ENCODE data around the gene CASS4.

The CASS4 gene

DNA sequence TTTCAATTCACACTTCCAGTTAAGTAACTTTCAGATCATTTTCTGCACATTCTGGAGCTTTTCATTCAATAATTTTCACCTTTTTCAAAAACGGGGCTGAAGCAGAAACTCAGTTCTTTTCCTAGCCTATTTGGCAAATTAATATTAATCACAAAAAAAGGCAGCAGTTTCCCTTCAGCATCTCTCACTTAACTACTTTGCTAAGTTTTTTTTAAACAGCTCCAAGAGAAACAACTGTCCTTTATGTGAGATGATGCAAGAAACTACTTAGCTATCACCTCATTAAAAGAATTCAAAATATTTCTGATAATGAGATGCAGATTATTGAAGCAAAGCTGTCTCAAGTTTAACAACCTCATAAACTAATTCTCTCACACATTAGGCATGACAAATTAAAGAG lies 11.8 kb downstream of the CASS4 start:
- no peak for DNase-seq

DNA sequence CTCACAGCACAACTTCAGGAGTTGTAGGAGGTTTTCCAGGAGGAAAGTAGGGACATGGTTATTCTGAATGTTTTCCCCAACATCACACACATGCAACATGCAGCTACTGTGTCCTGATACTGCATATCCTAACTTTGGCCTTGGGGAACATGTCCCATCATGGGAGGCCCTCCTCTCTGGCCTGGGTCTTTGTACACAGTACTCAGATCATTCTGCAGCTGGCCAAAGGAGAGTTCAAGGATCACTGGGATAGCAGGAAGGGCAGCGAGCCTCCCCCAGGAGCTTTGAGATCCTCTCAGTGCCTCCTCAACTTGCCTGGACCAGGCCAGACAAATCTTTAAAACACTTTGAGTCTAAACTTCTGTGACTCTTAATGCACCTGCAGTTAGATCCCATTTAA lies 12.9 kb downstream of the CASS4 start:
- no peak for DNase-seq

DNA sequence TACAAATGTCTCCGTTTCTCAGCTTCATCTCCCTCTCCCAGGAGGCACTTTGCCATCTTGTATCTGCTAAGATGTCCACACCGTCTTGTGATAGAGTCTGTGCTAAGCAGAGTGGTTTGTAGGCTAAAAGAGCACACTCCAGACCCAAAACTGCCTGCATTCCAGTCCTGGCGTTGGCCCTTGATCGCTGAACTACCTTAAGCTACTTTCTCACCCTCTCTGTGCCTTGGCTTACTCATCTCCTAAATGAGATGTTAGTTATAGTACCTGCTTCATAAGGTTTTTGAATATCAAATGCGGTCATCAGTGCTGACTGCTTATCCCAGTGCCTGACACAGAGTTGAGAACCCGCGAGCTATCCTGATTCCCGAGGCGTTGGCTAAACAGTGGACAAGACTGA lies 14.0 kb downstream of the CASS4 start:
- DNase-seq: no peak

DNA sequence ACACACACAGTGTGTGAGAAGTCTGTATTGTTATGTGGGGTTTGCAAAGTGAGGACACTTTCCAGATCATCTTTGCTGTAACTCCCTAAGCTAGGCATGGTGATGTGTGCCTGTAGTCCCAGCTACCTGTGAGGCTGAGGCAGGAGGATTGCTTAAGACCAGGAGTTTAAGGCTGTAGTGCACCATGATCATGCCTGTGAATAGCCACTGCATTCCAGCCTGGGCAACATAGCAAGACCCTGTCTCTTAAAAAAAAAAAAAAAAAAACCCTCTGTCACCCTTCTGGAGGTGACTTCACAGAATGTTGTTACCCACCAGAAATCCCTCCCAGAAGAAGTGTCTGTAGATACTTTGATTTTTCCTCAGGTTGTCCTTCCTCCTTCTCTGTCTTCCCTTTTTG lies 14.9 kb downstream of the CASS4 start:
- DNase-seq: no peak

DNA sequence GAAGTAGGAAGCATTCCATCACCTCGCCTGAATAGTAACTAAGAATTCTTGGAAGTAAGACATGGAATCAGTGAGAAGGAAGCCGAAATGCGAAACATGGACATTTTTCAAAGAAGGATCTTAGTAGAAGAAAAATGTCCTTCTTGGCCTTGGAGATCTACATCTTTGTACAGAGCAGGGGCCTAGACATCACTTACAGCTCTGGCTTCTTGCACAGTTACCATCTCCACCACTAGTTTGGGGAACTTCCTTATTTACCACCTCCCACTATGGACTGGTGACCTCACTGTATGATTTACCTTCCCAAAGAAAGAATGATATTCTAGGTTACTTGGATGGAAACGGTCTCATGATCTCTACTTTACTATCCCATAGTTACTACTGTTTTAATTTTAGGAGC lies 15.7 kb downstream of the CASS4 start:
- DNase-seq: no peak

DNA sequence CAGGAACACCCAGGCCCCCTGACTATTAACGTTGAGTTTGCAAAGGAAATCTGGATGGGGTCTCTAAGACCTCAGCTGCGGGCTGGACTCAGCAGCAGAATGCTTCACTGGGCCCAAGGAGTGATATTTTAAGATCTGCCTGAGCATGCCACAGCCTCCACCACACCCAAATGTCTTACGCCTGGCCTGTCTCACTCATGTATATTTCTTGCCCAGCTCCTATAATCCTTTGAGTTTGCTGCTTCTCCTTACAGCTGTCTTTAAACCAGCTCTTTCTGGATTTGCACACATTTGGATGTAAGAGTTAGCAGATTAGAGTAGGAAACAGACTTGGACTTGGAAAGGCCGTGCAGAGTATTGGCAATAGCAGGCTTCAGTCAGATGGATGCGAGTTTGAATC lies 16.4 kb downstream of the CASS4 start:
- no peak for DNase-seq

DNA sequence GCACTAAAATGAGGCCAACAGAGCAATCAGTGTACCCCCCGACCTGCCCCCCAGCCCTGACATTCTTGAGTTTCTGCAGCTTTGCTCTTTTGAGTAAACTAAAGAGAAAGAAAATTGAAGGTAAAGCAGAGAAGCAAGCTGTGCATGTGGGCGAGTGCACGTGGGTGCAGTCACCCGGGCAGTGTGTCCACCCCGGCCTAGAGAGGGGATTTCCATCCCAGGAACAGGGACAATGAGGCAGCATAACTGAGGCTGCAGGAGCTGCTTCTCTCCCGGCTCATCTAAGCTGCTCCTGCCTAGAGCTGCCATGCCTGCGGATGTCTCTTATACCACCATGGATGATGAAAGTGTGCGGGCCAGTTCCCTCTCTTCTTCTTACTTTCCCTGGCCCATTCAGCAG lies 16.8 kb downstream of the CASS4 start:
- DNase-seq: no peak

DNA sequence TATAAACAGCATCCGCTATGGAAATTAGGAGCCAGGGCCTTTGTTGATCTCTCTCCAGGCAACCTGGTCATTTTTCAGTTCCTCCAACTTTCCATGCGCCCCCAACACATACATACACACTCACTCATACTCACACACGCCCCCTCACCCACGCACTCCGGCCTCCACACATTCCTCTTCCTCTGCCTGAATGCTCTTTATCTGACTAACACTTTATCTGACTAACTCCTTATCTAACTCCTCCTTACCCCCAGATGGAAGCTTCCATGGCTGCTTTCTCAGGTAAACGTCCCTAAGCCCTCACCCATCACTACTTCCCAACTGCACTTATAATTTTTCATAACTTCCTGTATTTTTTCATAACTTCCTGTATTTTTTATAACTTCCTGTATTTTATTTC lies 17.4 kb downstream of the CASS4 start:
- no peak for DNase-seq

DNA sequence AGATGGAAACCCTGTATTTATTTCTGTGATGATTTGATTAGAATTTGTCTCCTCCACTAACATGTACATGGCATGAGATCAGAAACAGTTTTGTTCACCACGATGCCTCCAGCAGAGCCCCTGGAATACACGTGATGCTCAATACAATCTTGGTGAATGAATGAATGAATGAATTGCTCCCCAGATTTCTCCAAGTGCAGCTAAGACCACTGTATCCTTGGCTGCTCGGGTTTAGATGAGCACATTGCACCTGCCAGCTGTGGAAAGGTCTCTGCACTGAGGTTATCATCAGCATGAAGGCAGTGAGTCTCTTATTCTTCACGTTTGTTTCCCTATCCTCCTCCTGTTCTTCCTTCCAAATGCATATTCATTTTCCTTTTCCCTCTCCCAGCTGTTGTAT lies 17.9 kb downstream of the CASS4 start:
- DNase-seq: no peak

DNA sequence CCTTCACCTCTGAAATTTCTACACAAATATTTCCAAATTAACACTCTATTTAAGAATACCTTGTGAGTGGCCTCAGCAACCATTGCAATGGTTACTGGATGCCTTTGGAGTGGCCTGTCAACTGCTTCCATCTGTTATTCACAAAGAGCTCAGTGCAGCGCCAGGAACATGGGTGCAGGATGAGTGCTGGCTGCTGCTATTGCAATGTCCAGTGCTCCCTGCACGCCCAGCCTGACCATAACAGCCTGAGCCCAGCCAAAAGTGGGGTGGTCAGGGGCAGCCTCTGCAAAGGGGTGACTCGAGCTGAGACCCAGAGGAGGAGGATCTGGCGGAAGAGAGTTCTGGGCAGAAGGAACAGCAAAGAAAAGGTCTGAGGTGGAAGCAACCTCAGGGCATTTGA lies 18.4 kb downstream of the CASS4 start:
- no peak for DNase-seq

DNA sequence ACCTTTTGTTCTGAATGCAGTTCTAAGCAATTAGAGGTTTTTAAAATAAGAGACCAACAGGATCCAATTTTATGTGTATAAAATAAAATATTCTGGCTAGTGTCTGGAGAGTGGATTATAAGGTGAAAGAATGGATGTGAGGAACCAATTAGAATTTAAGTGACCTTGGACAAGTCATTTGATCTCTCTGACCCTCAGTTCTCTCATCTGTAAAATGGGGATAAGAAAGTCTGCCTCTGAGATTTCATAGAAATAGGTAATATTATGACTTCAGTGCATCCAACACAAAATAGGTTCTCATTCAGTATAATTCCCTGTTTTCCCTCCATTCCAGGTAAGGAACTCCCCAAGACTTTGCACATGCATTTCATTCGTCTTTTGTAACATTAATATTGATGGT lies 18.9 kb downstream of the CASS4 start:
- DNase-seq: no peak

DNA sequence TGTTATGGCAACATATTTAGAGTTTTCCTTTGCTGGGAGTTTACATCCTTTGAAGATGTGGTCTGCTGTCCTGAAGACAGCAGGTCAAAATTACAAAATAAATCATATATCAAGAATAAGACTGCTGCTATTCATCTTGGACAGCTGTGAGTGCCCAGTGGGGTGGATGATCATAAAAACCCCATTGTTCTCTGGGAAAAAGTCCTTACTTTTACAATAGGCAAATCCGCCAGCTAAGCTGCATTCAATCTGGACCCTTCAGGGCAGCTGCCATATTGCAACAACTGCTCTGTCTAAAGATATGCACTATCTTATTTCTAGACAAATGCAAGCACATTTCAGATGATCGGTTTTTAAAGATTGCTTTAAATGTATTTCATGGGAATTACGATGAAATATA lies 19.4 kb downstream of the CASS4 start:
- DNase-seq: no peak

DNA sequence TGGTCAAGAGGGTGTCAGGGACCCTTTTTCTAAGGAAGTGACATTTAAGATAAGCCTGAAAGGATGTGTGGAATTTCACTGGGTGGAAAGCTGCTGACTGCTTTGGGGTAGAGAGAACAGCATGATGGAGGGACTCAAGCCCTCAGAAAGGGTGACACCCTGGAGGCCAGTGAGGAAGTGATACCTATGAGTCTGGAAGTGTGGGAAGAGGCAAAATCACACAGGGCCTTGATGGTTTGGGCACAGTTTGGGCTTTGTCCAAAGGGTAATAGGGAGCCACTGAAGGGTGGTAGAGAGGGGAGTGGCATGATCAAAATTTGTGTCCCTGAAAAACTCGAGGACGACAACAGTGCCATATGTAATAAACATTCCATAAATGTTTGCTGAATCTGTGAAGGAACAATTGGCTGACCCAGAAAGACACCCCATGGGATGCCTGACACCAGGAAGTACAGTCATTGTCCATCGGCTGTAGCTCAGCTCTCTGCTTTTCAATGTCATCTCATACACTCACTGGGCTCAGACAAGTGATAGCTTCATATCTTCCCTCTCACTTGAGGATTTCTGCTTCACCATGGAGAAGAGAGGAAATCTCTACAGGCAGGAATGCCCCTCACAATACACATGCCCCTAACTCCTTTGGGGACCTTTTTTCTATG lies 21.3 kb downstream of the CASS4 start:
- no peak for DNase-seq

DNA sequence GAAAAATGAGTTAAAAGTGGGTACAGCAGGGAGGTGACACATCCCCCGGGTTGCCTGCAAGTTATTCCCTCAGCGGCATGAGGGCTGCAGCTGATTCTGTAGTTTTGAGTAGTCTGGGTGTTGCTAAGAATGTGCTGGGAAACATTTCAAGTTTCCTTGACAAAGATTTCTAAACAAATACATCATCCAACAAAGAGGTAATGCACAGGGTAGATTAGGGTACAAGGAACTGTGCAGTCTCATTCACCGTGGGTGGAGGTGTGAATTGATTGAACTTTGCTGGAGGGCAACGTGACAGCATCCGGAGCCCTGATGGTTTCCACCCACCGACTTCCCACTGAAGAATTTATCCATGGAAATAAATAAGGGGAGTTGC lies 21.8 kb downstream of the CASS4 start:
- no peak for DNase-seq

DNA sequence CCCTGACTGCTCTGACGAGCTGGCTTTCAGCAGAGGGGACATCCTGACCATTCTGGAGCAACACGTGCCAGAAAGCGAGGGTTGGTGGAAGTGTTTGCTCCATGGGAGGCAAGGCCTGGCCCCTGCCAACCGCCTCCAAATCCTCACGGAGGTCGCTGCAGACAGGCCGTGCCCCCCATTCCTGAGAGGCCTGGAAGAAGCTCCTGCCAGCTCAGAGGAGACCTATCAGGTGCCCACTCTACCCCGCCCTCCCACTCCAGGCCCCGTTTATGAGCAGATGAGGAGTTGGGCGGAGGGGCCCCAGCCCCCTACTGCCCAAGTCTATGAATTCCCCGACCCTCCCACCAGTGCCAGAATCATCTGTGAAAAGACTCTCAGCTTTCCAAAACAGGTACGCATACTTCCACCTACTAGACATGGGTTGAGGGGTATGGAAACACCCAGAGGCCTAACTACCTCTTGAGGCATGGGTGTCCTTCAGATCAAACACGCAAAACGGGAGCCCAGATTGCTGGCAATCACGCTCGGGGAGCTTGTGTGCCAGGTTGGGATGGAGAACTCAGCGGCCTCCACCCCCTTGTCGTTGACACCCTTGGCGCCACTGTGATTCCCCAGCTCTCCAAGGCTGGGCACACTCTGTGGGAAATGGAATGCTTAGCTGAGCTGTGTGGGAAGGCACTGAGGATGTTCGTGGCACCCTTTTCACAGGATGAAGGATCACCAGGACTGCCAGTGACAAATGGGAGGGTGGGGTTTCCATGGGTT lies 25.3 kb downstream of the CASS4 start:
- no peak for DNase-seq

DNA sequence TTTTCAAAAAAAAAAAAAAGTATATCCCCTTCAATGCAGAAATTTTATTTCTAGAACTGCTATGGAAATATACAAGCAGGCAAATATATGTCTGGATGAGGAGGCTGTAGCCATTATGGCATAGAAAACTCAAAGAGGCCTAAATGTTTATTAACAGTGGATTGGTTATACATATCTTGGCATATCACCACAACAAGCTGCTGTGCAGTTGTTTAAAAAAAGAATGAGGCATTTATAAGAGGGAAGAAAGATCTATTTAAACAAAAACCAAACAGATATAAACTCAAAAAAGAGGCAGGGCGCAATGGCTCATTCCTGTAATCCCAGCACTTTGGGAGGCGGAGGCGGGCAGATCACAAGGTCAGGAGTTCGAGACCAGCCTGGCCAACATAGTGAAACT lies 26.2 kb downstream of the CASS4 start:
- DNase-seq: no peak

DNA sequence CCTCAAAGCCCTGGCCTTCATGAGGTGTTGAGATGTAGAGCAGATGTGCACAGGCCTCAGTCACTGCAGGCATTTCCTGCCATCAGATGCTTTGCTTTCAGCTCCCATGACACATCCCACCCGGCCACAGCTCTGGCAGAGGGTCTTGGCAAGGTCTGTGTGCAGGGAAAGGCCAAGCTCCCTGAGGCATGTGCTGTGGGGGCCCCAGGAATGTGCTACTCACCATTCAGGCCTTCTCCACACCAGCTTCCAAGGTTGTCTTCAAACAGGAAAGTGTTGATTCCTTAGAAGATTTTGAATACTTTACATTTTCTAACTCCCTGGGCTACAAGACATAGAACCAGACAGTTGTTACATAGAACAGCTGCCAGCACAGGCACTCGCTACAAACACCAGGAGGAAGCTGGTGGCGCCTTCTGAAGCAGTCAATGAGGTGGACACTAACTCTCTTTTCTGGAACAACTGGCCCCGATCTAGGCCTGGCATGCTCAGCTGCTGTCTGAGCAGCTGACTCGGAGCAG lies 27.8 kb downstream of the CASS4 start:
- DNase-seq: peak; percentile 77

DNA sequence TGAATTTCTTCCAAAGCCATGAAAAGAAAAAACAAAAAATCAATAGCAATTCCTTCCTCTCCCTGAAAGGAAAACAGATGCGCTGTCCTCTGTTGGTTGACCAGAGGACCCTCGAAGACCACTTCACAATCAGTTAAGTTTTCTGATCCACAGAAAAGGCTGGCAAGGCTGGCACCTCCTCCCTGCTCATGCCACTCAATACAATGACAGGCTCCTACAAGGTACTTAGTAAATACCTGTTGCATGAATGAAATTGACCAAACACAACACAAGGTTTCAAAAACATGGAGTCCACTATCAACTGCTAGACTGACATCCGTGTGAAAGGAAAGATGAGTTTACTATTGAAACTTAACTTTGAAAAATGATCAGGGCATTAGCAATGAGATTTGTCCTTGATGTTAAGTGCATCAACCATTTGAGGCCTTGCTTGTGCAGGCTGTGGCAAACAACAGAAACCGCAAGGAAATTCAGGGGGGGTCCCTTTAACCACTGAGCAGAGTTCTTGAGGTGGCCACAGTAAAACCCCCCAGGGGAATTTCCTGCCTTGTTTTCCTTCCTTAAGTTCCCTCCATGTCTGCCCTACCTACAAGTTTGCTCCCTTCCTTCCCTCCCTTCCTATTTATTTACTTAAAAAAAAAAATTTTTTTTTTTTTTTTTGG lies 28.4 kb downstream of the CASS4 start:
- DNase-seq: no peak

DNA sequence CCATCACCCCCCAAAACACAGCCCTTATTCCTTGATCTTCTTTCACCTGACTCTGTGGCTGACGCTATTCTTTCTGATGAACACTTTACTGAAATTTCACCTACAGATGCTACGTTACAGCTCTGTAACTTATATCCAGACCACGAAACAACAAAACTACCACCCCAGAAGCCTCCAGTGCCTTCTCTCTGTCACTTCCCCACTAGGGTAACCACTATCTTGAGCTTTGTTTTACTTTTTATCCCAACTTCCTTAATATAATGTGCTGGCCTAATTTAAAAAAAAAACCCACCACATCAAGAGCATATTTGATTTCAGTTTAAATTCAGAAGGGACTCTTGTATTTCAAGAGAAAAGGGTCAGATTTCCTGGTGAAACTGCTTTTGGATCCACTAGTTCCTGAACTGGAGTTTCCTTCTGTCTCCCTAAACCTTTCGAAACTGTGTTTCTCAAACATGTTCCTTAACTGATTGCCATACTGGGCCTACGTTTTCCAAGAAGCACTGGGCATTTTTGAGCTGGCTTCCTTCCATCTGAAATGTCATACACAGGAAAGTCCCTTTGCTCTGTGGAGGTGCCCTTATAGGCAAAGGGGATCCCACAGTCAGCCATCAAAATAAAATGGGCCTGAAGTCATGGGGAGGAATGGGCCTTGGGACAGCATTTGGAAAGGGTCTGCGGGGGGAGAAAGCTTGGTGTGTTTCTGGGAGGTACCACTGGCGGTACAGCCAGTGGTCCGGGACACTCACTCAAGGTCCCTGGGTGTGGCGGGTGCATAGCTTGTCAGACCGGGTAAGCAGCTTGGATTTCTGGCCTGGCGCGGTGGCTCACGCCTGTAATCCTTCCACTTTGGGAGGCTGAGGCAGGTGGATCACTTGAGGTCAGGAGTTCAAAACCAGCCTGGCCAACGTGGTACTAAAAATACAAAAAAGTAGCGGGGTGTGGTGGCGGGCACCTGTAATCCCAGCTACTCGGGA lies 30.6 kb downstream of the CASS4 start:
- DNase-seq: no peak

DNA sequence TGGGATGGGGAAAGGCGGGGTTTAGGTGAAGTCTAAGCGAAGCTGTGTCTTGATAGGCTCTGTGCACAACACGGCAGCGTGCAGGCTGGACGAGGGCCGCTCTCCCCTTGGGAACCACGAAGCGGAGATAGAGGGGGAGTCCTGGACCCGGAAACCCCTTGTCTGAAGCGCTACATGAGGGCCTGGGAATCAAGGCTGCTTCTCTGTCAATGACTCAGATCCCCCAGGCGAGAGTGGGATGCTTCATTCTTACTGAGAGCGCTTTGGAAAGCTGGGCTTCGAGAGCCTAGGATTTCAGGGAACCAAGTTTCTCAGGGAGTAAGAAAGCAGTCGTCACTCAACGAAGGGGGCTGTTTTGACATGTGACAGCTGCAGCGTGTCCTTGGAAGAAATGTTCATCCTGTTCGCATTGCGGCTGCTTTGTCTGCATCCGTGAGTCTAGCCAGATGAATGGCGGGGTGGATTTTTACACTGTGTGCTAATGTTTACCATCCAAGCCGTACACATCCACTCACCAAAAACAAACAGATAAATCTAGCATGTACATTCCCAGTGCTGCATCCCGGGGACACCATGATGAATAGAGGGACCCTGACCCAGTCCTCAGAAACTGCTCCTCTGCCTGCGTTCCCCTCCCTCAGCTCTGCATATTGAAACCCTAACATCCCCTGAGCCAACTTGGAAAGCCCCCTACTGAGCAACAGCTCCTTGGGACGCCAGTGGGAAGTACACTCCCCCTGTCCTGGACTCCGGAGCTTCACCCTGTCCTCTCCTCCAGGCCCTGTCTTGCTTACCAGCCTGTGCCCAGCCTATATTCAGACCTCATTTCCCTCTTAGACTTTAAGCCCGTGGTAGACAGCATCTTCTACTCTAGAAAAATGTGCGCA lies 31.8 kb downstream of the CASS4 start:
- DNase-seq: no peak

DNA sequence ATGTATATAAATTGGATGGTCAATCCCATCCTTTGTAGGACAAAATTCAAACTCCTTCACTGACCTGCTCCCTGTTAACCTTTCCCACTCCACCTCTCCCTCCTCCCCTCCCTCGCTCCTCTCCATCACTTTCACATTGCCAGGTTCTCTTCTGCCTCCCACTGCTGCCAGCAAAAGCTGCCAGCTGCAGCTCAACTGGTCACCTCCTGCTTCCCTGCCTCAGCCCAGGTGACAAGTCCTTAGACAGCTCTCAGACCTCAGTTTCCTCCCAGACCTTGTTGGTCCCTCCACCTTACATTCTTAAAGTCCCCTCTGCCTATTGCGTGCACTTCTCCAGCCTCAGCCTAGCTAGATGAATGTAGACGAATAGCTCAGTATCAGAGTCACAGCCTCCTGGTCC lies 33.1 kb downstream of the CASS4 start:
- DNase-seq: no peak

DNA sequence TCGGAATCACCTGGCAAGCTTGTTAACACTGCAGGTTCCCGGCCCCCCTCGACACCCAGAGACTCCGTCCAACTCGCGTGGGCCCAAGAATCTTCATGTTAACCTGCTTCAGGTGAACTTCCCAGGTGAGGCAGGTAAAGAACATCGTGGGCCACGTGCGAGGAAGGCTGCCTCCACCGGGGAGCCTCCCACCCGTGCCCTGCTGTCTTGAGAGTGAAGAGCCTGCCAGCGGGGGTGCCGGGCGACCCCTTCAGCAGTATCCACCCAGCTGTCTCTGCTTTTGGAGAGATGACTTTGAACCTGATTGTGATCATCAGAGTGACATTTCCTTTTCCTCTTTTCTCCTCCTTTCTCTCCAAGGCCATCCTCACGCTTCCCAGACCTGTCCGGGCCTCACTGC lies 33.5 kb downstream of the CASS4 start:
- DNase-seq: no peak
